ENCODE results near the gene CEP164.

DNA sequence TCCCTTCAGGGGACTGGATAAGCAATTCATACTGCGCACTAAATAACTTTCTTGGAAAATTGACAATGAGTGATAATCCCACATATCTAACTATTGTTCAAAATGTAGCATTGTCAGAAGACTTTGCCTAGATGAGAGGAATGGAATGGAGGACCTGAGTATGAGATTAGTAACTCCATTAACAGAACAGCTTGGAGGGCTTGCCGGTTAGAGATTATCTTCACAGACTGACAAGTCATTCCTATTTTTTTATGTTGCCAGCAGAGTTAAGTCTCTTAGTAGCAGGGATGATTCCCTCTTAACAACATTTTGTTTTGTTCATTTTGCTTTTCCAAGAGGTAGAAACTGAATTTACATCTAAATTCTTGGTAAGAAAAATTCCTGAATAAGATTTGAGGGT, 43.6 kb upstream of the CEP164 start:
- TF ChIP-seq, protein P1, sequence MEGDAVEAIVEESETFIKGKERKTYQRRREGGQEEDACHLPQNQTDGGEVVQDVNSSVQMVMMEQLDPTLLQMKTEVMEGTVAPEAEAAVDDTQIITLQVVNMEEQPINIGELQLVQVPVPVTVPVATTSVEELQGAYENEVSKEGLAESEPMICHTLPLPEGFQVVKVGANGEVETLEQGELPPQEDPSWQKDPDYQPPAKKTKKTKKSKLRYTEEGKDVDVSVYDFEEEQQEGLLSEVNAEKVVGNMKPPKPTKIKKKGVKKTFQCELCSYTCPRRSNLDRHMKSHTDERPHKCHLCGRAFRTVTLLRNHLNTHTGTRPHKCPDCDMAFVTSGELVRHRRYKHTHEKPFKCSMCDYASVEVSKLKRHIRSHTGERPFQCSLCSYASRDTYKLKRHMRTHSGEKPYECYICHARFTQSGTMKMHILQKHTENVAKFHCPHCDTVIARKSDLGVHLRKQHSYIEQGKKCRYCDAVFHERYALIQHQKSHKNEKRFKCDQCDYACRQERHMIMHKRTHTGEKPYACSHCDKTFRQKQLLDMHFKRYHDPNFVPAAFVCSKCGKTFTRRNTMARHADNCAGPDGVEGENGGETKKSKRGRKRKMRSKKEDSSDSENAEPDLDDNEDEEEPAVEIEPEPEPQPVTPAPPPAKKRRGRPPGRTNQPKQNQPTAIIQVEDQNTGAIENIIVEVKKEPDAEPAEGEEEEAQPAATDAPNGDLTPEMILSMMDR (IDR thresholded peaks at IDR 0.05 in 4 of 5, conservative IDR thresholded peaks at IDR 0.05 in 1 of 5), result no peak
- TF ChIP-seq POLR2A (IDR thresholded peaks at IDR 0.05), result no peak

All from gastrocnemius medialis (tissue), 4 donors.